Eye (tissue), 1 donor: ENCODE measurements around the gene LHX3.
A peak's percentile ranks its signal among the peaks of the same experiment; 100 is the strongest.
"Not testable (repeated sequence)": the region's sequence is repeated elsewhere in the genome, so short reads cannot be mapped to it uniquely, and the experiment has no call there.

Experiments used
- DNase-seq: peaks from one replicate; pipeline ENCODE4 v3.0.0-alpha.2; 2015

Gene LHX3

GRCh38 chr9:136151848-136152542 is 52.9 kb downstream of the LHX3 start:
- no peak for DNase-seq

- no peak for DNase-seq
Observed at GRCh38 chr9:136151214-136151804, 53.6 kb downstream of the LHX3 start.

GRCh38 chr9:136150664-136151213 is 54.2 kb downstream of the LHX3 start:
- DNase-seq: not testable (repeated sequence)

GRCh38 chr9:136149853-136150252 is 55.1 kb downstream of the LHX3 start:
- DNase-seq: no peak

GRCh38 chr9:136149337-136149736 is 55.6 kb downstream of the LHX3 start:
- no peak for DNase-seq

GRCh38 chr9:136148766-136149165 is 56.2 kb downstream of the LHX3 start:
- no peak for DNase-seq

GRCh38 chr9:136147890-136148714 is 56.8 kb downstream of the LHX3 start:
- peak; percentile 81 for DNase-seq

- DNase-seq: no peak
Observed at GRCh38 chr9:136147038-136147889, 57.7 kb downstream of the LHX3 start.
